ENCODE data around the gene BBIP1. TPM values are rescaled to one million over a fixed set of nuclear protein-coding genes. Genes with fewer than 3 reads are reported as not detected.

BBIP1 gene
- total RNA-seq, 2 experiments from 2014 or later, result 36.4 to 43.9 TPM

GRCh38 chr10:110947061-110947595, 28.1 kb upstream of the BBIP1 start:
- Mint-ChIP-seq H3K4me3 (no peak overlapping the region), H3K27me3 (no peaks in the 10 kb centered on the region), H3K9me3 (peaks cover 7% of the 10 kb centered on the region), H3K36me3 (peaks cover 44% of the 10 kb centered on the region), H3K27ac (no peak overlapping the region), H3K4me1 (ENCODE audit: low read depth) (peaks cover 37% of the 10 kb centered on the region)
- POLR2A ChIA-PET, result no interaction called here
- no peak for DNase-seq
- intact Hi-C loops (cut with micrococcal nuclease), result no loop called here
- CTCF ChIA-PET, result no interaction called here

GRCh38 chr10:110946496-110946895, 27.5 kb upstream of the BBIP1 start:
- ChIA-PET POLR2A (no interaction called here), CTCF (no interaction called here)
- DNase-seq, result no peak
- intact Hi-C loops (cut with micrococcal nuclease), result no loop called here
- Mint-ChIP-seq H3K36me3 (peaks cover 42% of the 10 kb centered on the region), H3K4me3 (no peak overlapping the region), H3K27ac (no peak overlapping the region), H3K9me3 (peaks cover 6% of the 10 kb centered on the region), H3K27me3 (no peaks in the 10 kb centered on the region), H3K4me1 (ENCODE audit: low read depth) (peaks cover 37% of the 10 kb centered on the region)

- H3K4me1 Mint-ChIP-seq (ENCODE audit: low read depth), result peaks cover 40% of the 10 kb centered on the region
- H3K4me3 Mint-ChIP-seq, result no peak overlapping the region
- CTCF ChIA-PET, result no interaction called here
- peaks cover 49% of the 10 kb centered on the region for H3K36me3 Mint-ChIP-seq
- H3K9me3 Mint-ChIP-seq, result peaks cover 8% of the 10 kb centered on the region
- intact Hi-C loops (cut with micrococcal nuclease), result no loop called here
- H3K27me3 Mint-ChIP-seq, result no peaks in the 10 kb centered on the region
- POLR2A ChIA-PET, result no interaction called here
- DNase-seq, result no peak
- H3K27ac Mint-ChIP-seq, result no peak overlapping the region
These were observed 25.9 kb upstream of the BBIP1 start for GRCh38 chr10:110944792-110945396.

GRCh38 chr10:110939419-110939818, 20.4 kb upstream of the BBIP1 start:
- Mint-ChIP-seq H3K4me1 (ENCODE audit: low read depth) (peaks cover 31% of the 10 kb centered on the region), H3K36me3 (peaks cover 40% of the 10 kb centered on the region)

GRCh38 chr10:110936757-110937156, 17.8 kb upstream of the BBIP1 start:
- Mint-ChIP-seq H3K4me3 (no peak overlapping the region), H3K27ac (no peak overlapping the region), H3K36me3 (peaks cover 17% of the 10 kb centered on the region), H3K27me3 (no peaks in the 10 kb centered on the region), H3K4me1 (ENCODE audit: low read depth) (peaks cover 24% of the 10 kb centered on the region), H3K9me3 (peaks cover 2% of the 10 kb centered on the region)
- no peak for DNase-seq
- ChIA-PET CTCF (interaction anchor here (0.6 kb wide), 1 partner anchor 36 kb away, joined by 6 read pairs; no protein-coding TSS in a partner anchor), POLR2A (no interaction called here)
- intact Hi-C loops (cut with micrococcal nuclease), result no loop called here

More at GRCh38 chr10:110939419-110939818, 20.4 kb upstream of the BBIP1 start:
- no peak overlapping the region for H3K27ac Mint-ChIP-seq
- H3K4me3 Mint-ChIP-seq, result no peak overlapping the region
- intact Hi-C loops (cut with micrococcal nuclease), result no loop called here
- CTCF ChIA-PET, result no interaction called here
- no peaks in the 10 kb centered on the region for H3K27me3 Mint-ChIP-seq
- peaks cover 5% of the 10 kb centered on the region for H3K9me3 Mint-ChIP-seq
- no peak for DNase-seq
- POLR2A ChIA-PET, result no interaction called here

- DNase-seq, result no peak
- ChIA-PET CTCF (no interaction called here), POLR2A (no interaction called here)
- H3K4me1 Mint-ChIP-seq (ENCODE audit: low read depth), result peaks cover 22% of the 10 kb centered on the region
- no peak overlapping the region for H3K27ac Mint-ChIP-seq
- no peaks in the 10 kb centered on the region for H3K9me3 Mint-ChIP-seq
- no peak overlapping the region for H3K4me3 Mint-ChIP-seq
- intact Hi-C loops (cut with micrococcal nuclease), result no loop called here
- H3K27me3 Mint-ChIP-seq, result no peaks in the 10 kb centered on the region
- H3K36me3 Mint-ChIP-seq, result peaks cover 4% of the 10 kb centered on the region
These were observed 13.7 kb upstream of the BBIP1 start for GRCh38 chr10:110932505-110933180.

- ChIA-PET CTCF (no interaction called here), POLR2A (no interaction called here)
- DNase-seq, result no peak
- Mint-ChIP-seq H3K4me3 (no peak overlapping the region), H3K27me3 (no peaks in the 10 kb centered on the region), H3K36me3 (no peaks in the 10 kb centered on the region), H3K27ac (no peak overlapping the region), H3K4me1 (ENCODE audit: low read depth) (peaks cover 24% of the 10 kb centered on the region), H3K9me3 (no peaks in the 10 kb centered on the region)
- intact Hi-C loops (cut with micrococcal nuclease), result no loop called here
These were observed 12.9 kb upstream of the BBIP1 start for GRCh38 chr10:110931769-110932381.

GRCh38 chr10:110927461-110927860, 8.5 kb upstream of the BBIP1 start:
- Mint-ChIP-seq H3K9me3 (no peaks in the 10 kb centered on the region), H3K27me3 (no peaks in the 10 kb centered on the region), H3K27ac (no peak overlapping the region), H3K36me3 (no peaks in the 10 kb centered on the region), H3K4me3 (no peak overlapping the region), H3K4me1 (ENCODE audit: low read depth) (peaks cover 45% of the 10 kb centered on the region)
- POLR2A ChIA-PET, result interaction anchor here (0.5 kb wide), 1 partner anchor 30 kb away, joined by 3 read pairs; no protein-coding TSS in a partner anchor
- CTCF ChIA-PET, result interaction anchor here (0.8 kb wide), 1 partner anchor 181 kb away, joined by 3 read pairs; no protein-coding TSS in a partner anchor
- intact Hi-C loops (cut with micrococcal nuclease), result no loop called here
- no peak for DNase-seq

- H3K27ac Mint-ChIP-seq, result no peak overlapping the region
- DNase-seq, result no peak
- no peaks in the 10 kb centered on the region for H3K9me3 Mint-ChIP-seq
- ChIA-PET CTCF (no interaction called here), POLR2A (no interaction called here)
- H3K4me1 Mint-ChIP-seq (ENCODE audit: low read depth), result peaks cover 49% of the 10 kb centered on the region
- intact Hi-C loops (cut with micrococcal nuclease), result no loop called here
- no peaks in the 10 kb centered on the region for H3K27me3 Mint-ChIP-seq
- peaks cover 5% of the 10 kb centered on the region for H3K36me3 Mint-ChIP-seq
- no peak overlapping the region for H3K4me3 Mint-ChIP-seq
These were observed 5.0 kb upstream of the BBIP1 start for GRCh38 chr10:110923856-110924493.

GRCh38 chr10:110919971-110920881, 1.2 kb upstream of the BBIP1 start:
- intact Hi-C loops (cut with micrococcal nuclease), result loop anchor here (1.0 to 10.0 kb wide), 9 partner anchors 49 to 709 kb away; partner anchors contain the start of genes DUSP5, PDCD4 and SMC3
- CTCF ChIA-PET, result interaction anchor here (0.7 to 1.1 kb wide), 3 partner anchors 74 to 1437 kb away, joined by 3 read pairs; no protein-coding TSS in a partner anchor
- POLR2A ChIA-PET, result interaction anchor here (1.3 kb wide), 2 partner anchors 19 to 44 kb away, joined by 3 read pairs; no protein-coding TSS in a partner anchor
- Mint-ChIP-seq H3K4me3 (peak overlapping the region; percentile 92), H3K27me3 (no peaks in the 10 kb centered on the region), H3K27ac (peak overlapping the region; percentile 63), H3K9me3 (no peaks in the 10 kb centered on the region), H3K4me1 (ENCODE audit: low read depth) (peaks cover 46% of the 10 kb centered on the region), H3K36me3 (peaks cover 9% of the 10 kb centered on the region)
- peak; percentile 40 for DNase-seq

- CTCF ChIA-PET, result interaction anchor here (3.1 kb wide), 1 partner anchor 16 kb away, joined by 14 read pairs; no protein-coding TSS in a partner anchor
- H3K36me3 Mint-ChIP-seq, result peaks cover 9% of the 10 kb centered on the region
- no peaks in the 10 kb centered on the region for H3K9me3 Mint-ChIP-seq
- H3K27ac Mint-ChIP-seq, result peak within 1 kb of the TSS; percentile 99
- POLR2A ChIA-PET, result interaction anchor here (0.8 to 2.2 kb wide), 15 partner anchors 10 to 173 kb away, joined by 3 to 11 read pairs (median 5); partner anchors contain the start of gene PDCD4
- H3K4me3 Mint-ChIP-seq, result peak within 1 kb of the TSS; percentile 92
- intact Hi-C loops (cut with micrococcal nuclease), result loop anchor here (1.0 to 10.0 kb wide), 8 partner anchors 48 to 709 kb away; partner anchors contain the start of genes DUSP5, PDCD4 and SMC3
- peak; percentile 99 for DNase-seq
- H3K27me3 Mint-ChIP-seq, result no peaks in the 10 kb centered on the region
- H3K4me1 Mint-ChIP-seq (ENCODE audit: low read depth), result peaks cover 45% of the 10 kb centered on the region
These were observed 460 bp upstream of the BBIP1 start, which contains the start of gene SHOC2 for GRCh38 chr10:110919349-110919931. SHOC2 (plus strand) TSS chr10:110919604; CDS start chr10:110964359, 44,755 bp downstream.
